MCF 10A (cell line): Measurements from ENCODE around the gene BACH2. TPM values are rescaled to one million over a fixed set of nuclear protein-coding genes. Genes with fewer than 3 reads are reported as not detected.

Experiments
- BruUV-seq: library from RNA; stranded (reverse); fragments of 400-500 nt; replicated peaks from 2 replicates; lab custom pipeline; 2021; lab: Mats Ljungman, UMichigan
- CTCF ChIA-PET: fragments of 300-600 bp; sonication (Branson Sonifier 250); formaldehyde crosslinking; extraction: SDS; loops from one replicate; lab custom pipeline; 2021; ENCODE audit warnings: antibody characterized with exemption, inconsistent platforms; lab: Yijun Ruan, JAX
- POLR2A ChIA-PET: fragments of 300-600, 350-650 bp; sonication (Branson Sonifier 250); formaldehyde crosslinking; extraction: SDS; loops from one replicate; lab custom pipeline; 2020; ENCODE audit warnings: antibody characterized with exemption, inconsistent platforms; lab: Yijun Ruan, JAX
- DNase-seq: peaks from one replicate; pipeline ENCODE4 v3.0.0-alpha.2; 2018; ENCODE audit not compliant: unreplicated experiment
- H3K27ac Mint-ChIP-seq: one replicate; pipeline ENCODE4 v1.8.0; 2022; ENCODE audit warnings: mild to moderate bottlenecking, low read depth, mixed read lengths; ENCODE audit not compliant: unreplicated experiment
- H3K27me3 Mint-ChIP-seq: one replicate; pipeline ENCODE4 v1.8.0; 2022; ENCODE audit warnings: mixed read lengths; ENCODE audit not compliant: insufficient read depth, unreplicated experiment
- H3K36me3 Mint-ChIP-seq: one replicate; pipeline ENCODE4 v1.8.0; 2022; ENCODE audit warnings: mild to moderate bottlenecking, moderate library complexity, mixed read lengths; ENCODE audit not compliant: insufficient read depth, unreplicated experiment
- H3K4me1 Mint-ChIP-seq: one replicate; pipeline ENCODE4 v1.8.0; 2022; ENCODE audit warnings: mixed read lengths; ENCODE audit not compliant: insufficient read depth, unreplicated experiment
- H3K4me3 Mint-ChIP-seq: one replicate; pipeline ENCODE4 v1.8.0; 2022; ENCODE audit warnings: mild to moderate bottlenecking, moderate library complexity, mixed read lengths; ENCODE audit not compliant: unreplicated experiment
- H3K9me3 Mint-ChIP-seq: one replicate; pipeline ENCODE4 v1.8.0; 2022; ENCODE audit warnings: mixed read lengths; ENCODE audit not compliant: unreplicated experiment
- intact Hi-C: fragments of 100-400 bp; cut with micrococcal nuclease; formaldehyde crosslinking; loops from 2 replicates; pipeline ENCODE4 v1.14.1; 2022
- total RNA-seq: library from RNA; stranded (reverse); gene quantifications from 2 replicates; pipeline ENCODE4 v1.2.3, GENCODE V29; 2022
- TF ChIP-seq, protein P1 (sequence below): fragments of 200-600 bp; IDR thresholded peaks from one replicate; pipeline ENCODE4 v1.8.0; 2022; ENCODE audit warnings: antibody characterized with exemption, mild to moderate bottlenecking; ENCODE audit not compliant: unreplicated experiment

BACH2 gene
- total RNA-seq, 1 experiment from 2014 or later, result 9.9 TPM

DNA sequence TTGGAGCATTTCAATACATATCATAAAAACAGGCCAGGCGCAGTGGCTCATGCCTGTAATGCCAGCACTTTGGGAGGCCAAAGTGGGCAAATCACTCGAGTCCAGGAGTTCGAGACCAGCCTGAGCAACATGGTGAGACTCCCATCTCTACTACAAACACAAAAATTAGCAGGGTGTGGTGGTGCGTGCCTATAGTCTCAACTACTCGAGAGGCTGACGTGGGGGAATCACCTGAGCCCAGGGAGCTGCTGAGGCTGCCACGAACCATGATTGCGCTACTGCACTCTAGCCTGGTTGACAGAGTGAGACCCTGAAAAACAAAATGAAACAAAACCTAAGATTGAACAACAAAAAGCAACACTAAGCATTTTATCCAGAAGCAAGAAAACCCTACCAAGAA is 47.2 kb downstream of the BACH2 start:
- Mint-ChIP-seq H3K36me3 (no peaks in the 10 kb centered on the region), H3K9me3 (no peaks in the 10 kb centered on the region), H3K4me1 (peaks cover 6% of the 10 kb centered on the region), H3K4me3 (no peak overlapping the region), H3K27ac (no peak overlapping the region), H3K27me3 (no peaks in the 10 kb centered on the region)
- TF ChIP-seq, protein P1, sequence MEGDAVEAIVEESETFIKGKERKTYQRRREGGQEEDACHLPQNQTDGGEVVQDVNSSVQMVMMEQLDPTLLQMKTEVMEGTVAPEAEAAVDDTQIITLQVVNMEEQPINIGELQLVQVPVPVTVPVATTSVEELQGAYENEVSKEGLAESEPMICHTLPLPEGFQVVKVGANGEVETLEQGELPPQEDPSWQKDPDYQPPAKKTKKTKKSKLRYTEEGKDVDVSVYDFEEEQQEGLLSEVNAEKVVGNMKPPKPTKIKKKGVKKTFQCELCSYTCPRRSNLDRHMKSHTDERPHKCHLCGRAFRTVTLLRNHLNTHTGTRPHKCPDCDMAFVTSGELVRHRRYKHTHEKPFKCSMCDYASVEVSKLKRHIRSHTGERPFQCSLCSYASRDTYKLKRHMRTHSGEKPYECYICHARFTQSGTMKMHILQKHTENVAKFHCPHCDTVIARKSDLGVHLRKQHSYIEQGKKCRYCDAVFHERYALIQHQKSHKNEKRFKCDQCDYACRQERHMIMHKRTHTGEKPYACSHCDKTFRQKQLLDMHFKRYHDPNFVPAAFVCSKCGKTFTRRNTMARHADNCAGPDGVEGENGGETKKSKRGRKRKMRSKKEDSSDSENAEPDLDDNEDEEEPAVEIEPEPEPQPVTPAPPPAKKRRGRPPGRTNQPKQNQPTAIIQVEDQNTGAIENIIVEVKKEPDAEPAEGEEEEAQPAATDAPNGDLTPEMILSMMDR, result no peak
- ChIA-PET POLR2A (interaction anchor here (0.6 kb wide), 1 partner anchor 309 kb away, joined by 4 read pairs; no protein-coding TSS in a partner anchor), CTCF (no interaction called here)
- no peak for DNase-seq
- BruUV-seq, result no TSS peak
- intact Hi-C loops, result no loop called here

- Mint-ChIP-seq H3K4me1 (peaks cover 6% of the 10 kb centered on the region), H3K36me3 (no peaks in the 10 kb centered on the region), H3K9me3 (no peaks in the 10 kb centered on the region), H3K27ac (no peak overlapping the region), H3K4me3 (no peak overlapping the region), H3K27me3 (no peaks in the 10 kb centered on the region)
- TF ChIP-seq, protein P1, result no peak
- BruUV-seq, result no TSS peak
- POLR2A ChIA-PET, result interaction anchor here (0.6 kb wide), 1 partner anchor 309 kb away, joined by 4 read pairs; no protein-coding TSS in a partner anchor
- CTCF ChIA-PET, result no interaction called here
- no peak for DNase-seq
- intact Hi-C loops, result no loop called here
Observed at GRCh38 chr6:90249034-90249433, 47.6 kb downstream of the BACH2 start.

DNA sequence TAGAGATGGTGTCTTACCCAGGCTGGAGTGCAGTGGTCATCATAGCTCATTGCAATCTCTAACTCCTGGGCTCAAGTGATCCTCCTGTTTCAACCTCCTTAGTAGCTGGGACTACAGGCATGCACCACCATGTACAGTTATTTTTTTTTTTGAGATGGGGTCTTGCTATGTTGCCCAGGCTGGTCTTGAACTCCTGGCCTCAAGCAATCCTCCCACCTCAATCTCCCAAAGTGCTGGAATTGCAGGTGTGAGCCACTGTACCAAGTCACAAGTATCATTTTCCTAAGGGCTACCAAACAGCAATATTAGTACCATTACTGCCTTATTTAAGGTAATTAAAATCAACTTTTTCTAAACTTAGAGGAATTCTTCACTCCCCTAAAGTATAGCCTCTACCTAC is 49.4 kb downstream of the BACH2 start:
- H3K9me3 Mint-ChIP-seq, result no peaks in the 10 kb centered on the region
- H3K27ac Mint-ChIP-seq, result no peak overlapping the region
- no peaks in the 10 kb centered on the region for H3K36me3 Mint-ChIP-seq
- ChIA-PET CTCF (interaction anchor here (0.6 to 1.6 kb wide), 3 partner anchors 8 to 16 kb away, joined by 3 to 4 read pairs (median 3); no protein-coding TSS in a partner anchor), POLR2A (no interaction called here)
- TF ChIP-seq, protein P1, result no peak
- intact Hi-C loops, result no loop called here
- peaks cover 6% of the 10 kb centered on the region for H3K4me1 Mint-ChIP-seq
- H3K4me3 Mint-ChIP-seq, result no peak overlapping the region
- H3K27me3 Mint-ChIP-seq, result no peaks in the 10 kb centered on the region
- BruUV-seq, result no TSS peak
- DNase-seq, result no peak

GRCh38 chr6:90241229-90241880 is 55.3 kb downstream of the BACH2 start:
- no peak for DNase-seq
- no peaks in the 10 kb centered on the region for H3K9me3 Mint-ChIP-seq
- ChIA-PET CTCF (interaction anchor here (0.6 kb wide), 1 partner anchor 235 kb away, joined by 3 read pairs; no protein-coding TSS in a partner anchor), POLR2A (interaction anchor here (0.6 kb wide), 1 partner anchor 15 kb away, joined by 3 read pairs; no protein-coding TSS in a partner anchor)
- no TSS peak for BruUV-seq
- H3K4me3 Mint-ChIP-seq, result no peak overlapping the region
- H3K27me3 Mint-ChIP-seq, result no peaks in the 10 kb centered on the region
- TF ChIP-seq, protein P1, result no peak
- intact Hi-C loops, result no loop called here
- H3K27ac Mint-ChIP-seq, result no peak overlapping the region
- H3K4me1 Mint-ChIP-seq, result no peaks in the 10 kb centered on the region
- no peaks in the 10 kb centered on the region for H3K36me3 Mint-ChIP-seq
